Smooth muscle cell of the brain vasculature (primary cell): ENCODE measurements around the gene CNOT11.

ENCODE experiments used
- DNase-seq: peaks from one replicate; pipeline ENCODE4 v3.0.0-alpha.2; 2012; ENCODE audit warnings: low read depth, low spot score

Gene CNOT11

DNA sequence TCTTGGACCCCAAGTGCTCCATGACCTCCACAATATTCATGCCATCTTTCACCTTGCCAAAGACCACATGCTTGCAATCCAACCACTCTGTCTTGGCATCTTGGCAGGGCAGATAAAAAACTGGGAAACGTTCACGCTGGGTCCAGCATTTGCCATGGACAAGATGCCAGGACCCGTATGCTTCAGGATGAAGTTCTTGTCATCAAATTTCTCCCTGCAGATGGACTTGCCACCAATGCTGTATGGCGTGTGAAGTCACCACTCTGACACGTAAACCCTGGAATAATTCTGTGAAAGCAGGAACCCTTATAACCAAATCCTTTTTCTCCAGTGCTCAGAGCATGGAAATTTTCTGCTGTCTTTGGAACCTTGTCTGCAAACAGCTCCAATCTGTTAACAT is 21.5 kb downstream of the CNOT11 start:
- DNase-seq: no peak

DNA sequence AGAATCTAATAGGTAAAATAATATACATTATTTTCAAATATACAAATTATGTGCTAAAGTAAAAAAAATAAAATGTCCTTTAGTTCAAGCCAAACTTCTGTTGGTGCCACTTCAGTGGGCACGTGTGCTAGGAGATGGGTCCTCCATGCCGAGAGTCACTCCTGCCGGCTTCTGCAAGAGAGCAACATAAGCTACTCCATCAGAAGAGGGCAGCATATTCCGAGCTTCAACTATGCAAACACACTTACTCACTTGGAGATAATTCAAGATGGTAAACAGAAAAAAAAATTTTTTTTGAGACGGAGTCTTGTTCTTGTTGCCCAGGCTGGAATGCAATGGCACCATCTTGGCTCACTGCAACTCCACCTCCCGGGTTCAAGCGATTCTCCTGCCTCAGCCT is 24.4 kb downstream of the CNOT11 start:
- no peak for DNase-seq

DNA sequence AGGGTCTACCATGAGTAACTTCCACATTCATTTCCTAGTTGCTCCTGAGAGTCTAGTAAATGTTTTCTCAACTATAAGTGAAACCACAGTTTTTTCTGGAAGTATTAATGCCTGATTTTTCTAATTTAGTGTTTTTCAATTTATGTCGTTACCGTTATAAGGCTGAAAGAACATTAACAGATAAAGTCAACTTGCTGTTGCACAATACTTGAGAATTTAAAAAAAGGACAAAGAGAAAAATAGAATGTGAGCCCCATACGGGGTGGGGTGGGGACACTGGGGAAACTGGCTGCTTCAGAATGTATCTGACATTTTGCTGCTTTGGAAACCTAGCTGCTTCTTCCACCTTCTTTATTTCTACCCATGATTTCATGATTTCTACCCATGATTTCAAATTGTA is 26.2 kb downstream of the CNOT11 start:
- DNase-seq: no peak

- DNase-seq: no peak
Observed at GRCh38 chr2:101281482-101281881, 28.8 kb downstream of the CNOT11 start.

- no peak for DNase-seq
Observed at GRCh38 chr2:101282980-101283379, 30.3 kb downstream of the CNOT11 start.

- no peak for DNase-seq
Observed at GRCh38 chr2:101286684-101287083, 34.0 kb downstream of the CNOT11 start.

GRCh38 chr2:101287303-101287702 is 34.6 kb downstream of the CNOT11 start:
- DNase-seq: no peak

- DNase-seq: no peak
Observed at GRCh38 chr2:101290711-101291110, 38.0 kb downstream of the CNOT11 start.

- no peak for DNase-seq
Observed at GRCh38 chr2:101291973-101292372, 39.3 kb downstream of the CNOT11 start.

DNA sequence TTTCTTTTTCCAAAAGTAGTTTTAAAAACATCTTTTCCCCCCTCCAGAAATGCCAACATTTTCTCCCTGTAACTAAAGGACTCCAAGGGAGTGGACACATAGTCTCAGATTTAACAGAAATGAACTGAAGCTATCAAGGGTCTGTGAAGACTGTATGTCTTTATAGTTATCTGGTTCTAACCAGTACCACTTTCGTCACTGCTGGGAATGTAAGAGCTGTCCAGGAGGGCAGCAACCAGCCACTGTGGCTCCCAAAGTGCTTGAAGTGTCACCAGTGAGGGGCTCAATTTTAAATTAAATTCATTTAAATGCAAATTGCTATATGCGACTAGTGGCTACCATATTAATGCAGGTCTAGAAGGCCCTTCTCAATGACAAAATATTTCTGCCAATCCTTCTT is 40.9 kb downstream of the CNOT11 start:
- no peak for DNase-seq

DNA sequence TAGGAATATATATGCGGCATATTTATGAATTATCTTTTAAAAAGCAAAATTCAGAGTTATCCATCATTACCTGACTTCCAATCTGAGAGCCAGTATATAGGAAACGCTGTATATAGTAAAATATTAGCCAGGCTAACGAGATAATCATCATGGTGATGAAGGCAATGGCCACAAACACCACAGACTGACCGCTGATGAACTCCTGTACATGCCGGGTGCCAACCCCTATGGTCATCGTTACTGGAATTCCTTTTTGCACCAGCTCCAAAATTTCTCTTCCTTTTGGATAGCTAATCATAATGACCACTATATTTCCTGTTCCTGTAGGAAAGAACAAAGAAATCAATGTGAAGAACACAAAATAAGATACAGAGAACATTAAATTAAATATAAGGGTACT is 42.2 kb downstream of the CNOT11 start:
- DNase-seq: no peak

GRCh38 chr2:101295895-101296294 is 43.2 kb downstream of the CNOT11 start:
- DNase-seq: no peak

GRCh38 chr2:101296371-101296770 is 43.7 kb downstream of the CNOT11 start:
- DNase-seq: no peak

DNA sequence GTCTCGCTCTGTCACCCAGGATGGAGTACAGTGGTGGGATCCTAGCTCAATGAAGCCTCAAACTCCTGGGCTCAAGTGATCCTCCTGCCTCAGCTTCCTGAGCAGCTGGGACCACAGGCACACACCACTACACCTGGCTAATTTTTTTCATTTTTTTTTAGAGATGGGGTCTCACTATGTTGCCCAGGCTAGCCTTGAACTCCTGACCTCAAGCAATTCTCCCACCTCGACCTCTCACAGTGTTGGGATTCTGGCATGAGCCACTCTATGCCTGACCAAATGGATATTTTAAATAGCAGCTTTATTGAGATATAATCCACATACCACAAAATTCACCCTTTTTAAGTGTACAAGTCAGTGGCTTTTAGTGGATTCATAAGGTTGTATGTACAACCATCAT is 44.7 kb downstream of the CNOT11 start:
- no peak for DNase-seq

- DNase-seq: no peak
Observed at GRCh38 chr2:101299604-101300003, 46.9 kb downstream of the CNOT11 start.

- DNase-seq: no peak
Observed at GRCh38 chr2:101300164-101300563, 47.5 kb downstream of the CNOT11 start.

DNA sequence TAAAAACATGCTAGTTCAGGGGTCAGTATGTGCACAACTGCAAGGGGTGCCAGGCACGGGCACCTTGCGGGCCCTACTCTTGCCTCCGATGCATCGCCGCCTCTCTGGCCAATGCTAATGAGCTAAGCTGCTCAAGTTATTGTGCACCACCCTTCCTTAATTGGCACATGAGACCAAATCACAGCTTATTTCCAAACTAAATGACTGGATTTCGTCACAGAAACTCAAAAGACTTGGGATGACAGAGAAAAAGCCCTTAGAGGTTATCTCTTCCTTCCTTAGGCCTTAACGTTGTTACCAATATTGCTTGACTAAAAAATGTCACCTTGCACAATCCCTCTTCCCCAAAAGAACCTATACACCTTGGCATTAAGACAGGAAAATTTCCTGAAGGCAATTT is 48.1 kb downstream of the CNOT11 start:
- no peak for DNase-seq

- no peak for DNase-seq
Observed at GRCh38 chr2:101302016-101302415, 49.3 kb downstream of the CNOT11 start.

DNA sequence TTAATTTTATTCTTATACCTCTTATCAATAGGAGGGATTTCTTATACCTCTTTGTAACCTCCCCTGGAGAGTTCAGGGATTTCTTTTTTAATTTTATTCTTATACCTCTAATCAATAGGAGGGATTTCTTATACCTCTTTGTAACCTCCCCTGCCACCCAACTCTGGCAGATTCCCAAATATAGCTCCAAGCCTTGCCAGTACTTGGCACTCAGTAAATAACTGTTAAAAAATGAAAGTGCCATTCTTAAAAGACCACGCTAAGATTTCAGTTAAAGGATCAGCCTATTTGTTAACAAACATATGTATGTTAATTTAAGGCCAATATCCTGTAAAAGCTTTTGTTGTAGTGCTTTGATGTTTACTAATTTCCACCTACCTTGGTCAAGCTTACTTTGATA is 51.0 kb downstream of the CNOT11 start:
- no peak for DNase-seq

DNA sequence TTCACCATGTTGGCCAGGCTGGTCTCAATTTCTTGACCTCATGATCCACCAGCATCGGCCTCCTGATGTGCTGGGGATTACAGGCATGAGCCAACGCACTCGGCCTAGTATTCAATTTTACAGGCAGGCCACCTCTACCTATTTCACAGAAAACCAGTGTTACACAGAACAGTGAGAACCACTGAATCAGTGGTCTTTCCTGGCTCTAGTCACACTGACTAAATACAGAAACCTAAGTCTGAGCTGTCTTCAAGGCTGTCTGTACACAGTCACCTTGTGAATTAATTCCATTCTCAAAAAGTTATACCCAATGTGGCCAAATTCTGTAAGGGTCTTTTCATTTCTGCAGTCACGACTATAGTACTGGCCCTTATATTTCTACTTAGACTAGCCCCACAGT is 52.3 kb downstream of the CNOT11 start:
- no peak for DNase-seq

DNA sequence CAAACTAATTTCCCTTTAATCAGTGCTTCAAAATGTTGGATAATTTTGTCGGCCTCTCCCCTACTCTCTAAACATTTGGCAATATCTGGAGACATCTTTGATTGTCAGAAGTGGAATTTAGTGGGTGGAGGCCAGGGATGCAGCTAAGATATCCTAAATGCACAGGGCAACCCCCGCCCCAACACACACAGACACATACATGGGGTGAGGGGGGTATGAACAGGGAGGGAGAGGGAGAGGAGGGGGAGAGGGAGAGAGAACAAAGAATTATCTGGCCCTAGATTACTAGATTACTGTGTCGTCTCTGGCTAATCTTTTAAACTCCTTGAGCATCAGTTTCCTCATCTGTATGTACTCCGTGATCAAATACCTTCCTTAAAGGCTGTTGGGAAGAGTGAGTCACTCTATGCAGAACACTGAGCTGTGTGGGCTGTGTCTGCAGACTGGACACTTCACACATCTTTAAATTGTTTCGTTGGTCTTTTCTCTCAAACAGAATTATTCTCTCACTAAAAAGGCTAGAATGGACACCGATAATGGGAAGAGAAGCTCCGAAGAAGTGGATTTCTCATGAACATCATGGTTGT is 52.9 kb downstream of the CNOT11 start:
- DNase-seq: no peak

DNA sequence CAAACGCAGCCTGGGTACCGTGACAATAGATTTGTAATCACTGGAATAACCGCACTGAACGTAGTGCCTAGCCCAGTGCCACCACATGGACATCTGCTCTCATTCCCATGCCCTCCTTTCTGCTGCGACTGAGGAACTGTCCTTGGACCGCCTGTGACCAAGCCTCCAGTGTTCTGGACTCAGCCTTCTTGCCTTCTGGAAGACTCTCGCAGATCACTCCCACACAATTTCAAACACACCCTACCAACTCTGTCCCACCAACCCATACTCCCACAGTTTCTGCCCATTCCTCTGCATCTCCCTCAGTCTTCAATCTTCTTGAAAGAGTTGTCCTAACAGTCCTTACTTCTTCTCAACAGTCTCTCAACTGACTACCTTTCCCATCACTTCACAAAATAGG is 53.7 kb downstream of the CNOT11 start:
- DNase-seq: no peak

GRCh38 chr2:101307503-101307902 is 54.8 kb downstream of the CNOT11 start:
- no peak for DNase-seq

- DNase-seq: no peak
Observed at GRCh38 chr2:101307950-101308431, 55.3 kb downstream of the CNOT11 start.
